OCI-M2 (cell line): ENCODE measurements around the gene BIN2.
"Not testable (repeated sequence)": the region's sequence is repeated elsewhere in the genome, so short reads cannot be mapped to it uniquely, and the experiment has no call there.

Experiments used
- DNase-seq: peaks from one replicate; lab custom pipeline; 2025; ENCODE audit not compliant: unreplicated experiment; lab: John Stamatoyannopoulos, UW

Gene BIN2

GRCh38 chr12:51318057-51318806 is 5.7 kb downstream of the BIN2 start:
- DNase-seq, result not testable (repeated sequence)

DNA sequence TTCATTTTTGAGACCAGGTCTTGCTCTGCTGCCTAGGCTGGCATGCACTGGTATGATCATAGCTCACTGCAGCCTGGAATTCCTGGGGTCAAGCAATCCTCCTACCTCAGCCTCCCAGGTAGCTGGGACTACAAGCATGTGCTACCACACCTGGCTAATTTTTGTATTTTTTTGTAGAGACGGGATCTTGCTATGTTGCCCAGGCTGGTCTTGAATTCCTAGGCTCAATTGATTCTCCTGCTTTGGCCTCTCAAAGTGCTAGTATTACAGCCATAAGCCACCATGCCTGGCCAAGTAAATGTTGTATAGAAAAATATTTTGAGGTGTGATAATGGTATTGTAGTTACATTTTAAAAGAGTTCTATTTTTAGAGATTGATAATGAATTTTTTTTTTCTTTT is 12.6 kb downstream of the BIN2 start:
- DNase-seq, result no peak

- DNase-seq, result no peak
Observed at GRCh38 chr12:51307655-51308593, 16.1 kb downstream of the BIN2 start.

- no peak for DNase-seq
Observed at GRCh38 chr12:51306507-51306906, 17.5 kb downstream of the BIN2 start.

DNA sequence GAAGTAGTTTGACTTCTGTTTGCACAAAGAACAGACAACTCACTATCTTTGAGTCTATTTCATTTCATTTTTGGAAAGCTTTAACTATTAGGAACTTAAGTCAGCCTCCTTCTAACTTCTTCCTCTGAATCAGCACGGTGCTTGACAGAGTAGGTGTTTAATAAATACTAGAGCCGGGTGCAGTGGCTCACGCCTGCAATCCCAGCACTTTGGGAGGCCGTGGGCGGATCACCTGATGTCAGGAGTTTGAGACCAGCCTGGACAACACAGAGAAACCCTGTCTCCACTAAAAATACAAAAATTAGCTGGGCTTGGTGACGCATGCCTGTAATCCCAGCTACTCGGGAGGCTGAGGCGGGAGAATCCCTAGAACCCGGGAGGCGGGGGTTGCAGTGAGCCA is 23.2 kb downstream of the BIN2 start:
- not testable (repeated sequence) for DNase-seq

DNA sequence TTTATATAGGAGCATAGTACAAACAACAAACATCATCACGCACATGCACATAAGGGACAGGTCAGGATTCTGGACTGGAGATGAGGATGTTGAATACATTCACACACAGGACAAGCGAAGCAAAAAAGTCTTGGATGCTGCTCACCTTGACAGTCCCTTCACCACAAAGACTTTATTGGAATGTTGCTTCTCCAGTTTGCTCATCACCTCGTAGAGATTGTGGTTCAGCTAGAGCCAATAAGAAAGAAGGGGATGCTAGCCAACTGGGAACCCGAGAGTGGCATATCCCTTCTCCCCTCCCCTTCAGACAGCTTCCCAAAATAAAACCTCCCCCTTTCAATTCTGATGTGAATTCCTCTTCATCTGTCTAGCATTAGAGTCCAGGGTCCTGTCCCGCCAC is 28.3 kb downstream of the BIN2 start:
- no peak for DNase-seq

DNA sequence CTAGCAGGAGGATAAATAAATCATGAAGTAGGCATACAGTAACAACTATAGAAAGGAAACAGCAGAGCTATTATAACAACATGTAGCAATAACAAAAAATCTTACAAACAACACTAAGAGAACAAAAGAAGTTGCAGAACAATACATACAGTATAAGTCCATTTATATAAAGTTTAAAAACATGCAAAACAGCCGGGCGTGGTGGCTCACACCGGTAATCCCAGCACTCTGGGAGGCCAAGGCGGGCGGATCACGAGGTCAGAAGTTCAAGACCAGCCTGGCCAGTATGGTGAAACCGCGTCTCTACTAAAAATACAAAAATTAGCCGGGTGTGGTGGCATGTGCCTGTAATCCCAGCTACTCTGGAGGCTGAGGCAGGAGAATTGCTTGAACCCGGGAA is 29.9 kb downstream of the BIN2 start:
- not testable (repeated sequence) for DNase-seq

GRCh38 chr12:51293696-51294095 is 30.3 kb downstream of the BIN2 start:
- no peak for DNase-seq

- not testable (repeated sequence) for DNase-seq
Observed at GRCh38 chr12:51291603-51292513, 32.1 kb downstream of the BIN2 start.

DNA sequence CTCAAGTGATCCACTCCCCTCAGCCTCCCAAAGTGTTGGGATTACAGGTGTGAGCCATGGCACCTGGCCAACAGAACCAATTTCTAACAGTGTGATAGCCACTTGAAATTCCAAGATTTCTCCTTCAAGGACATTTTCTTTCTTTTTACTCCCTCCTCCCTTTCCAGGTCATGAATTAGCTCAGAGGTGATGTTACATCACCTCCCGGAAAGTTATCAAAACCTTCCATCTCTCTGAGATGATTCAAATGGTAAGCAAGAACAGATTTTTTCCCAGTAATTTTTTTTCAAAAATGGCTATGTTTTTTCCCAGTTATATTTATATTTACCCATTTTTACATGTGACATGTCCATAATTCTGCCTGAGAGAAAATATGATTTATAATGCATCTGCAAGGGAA is 38.1 kb downstream of the BIN2 start:
- no peak for DNase-seq

DNA sequence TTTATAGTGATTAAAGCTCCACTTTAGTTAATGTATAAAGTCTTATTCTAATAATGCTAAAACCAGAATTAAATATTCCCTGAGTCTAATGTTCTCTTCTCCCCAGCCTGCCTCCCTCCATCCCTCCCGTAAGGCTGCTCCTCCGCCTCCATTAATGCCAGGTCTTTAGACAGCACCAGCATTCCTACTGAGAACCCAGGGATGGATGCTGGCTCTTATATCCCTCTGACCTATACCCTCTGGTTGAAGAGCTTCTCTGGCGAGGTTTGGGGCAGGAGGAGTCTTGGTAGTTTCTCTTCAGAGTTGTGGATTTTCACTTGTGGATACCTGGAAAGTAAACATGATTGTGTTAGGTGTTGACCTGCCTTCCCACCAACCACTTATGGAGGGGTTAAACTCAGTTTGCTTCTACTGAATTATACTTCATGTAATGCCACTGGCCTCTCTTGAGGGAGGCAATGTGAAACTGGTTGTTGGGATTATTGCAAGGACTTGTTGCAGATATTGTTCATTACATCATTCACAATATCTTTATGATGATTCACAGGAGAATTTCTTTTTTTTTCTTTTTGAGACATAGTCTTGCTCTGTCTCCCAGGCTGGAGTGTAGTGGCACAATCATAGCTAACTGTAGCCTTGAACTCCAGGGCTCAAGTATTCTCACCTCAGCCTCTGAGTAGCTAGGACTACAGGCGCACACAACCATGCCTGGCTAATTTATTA is 42.6 kb downstream of the BIN2 start:
- DNase-seq, result no peak

- no peak for DNase-seq
Observed at GRCh38 chr12:51275088-51275487, 48.9 kb downstream of the BIN2 start.

DNA sequence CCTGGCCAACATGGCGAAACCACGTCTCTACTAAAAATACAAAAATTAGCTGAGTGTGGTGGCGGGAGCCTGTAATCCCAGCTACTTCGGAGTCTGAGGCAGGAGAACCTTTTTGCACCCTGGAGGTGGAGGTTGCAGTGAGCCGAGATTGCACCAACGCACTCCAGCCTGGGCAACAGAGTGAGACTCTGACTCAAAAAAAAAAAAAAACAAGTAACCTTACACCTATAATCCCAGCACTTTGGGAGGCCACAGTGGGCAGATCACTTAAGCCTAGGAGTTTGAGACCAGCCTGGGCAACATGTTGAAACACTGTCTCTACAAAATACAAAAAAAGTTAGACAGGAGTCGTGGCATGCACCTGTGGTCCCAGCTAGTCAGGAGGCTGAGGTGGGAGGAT is 51.2 kb downstream of the BIN2 start:
- DNase-seq, result not testable (repeated sequence)

DNA sequence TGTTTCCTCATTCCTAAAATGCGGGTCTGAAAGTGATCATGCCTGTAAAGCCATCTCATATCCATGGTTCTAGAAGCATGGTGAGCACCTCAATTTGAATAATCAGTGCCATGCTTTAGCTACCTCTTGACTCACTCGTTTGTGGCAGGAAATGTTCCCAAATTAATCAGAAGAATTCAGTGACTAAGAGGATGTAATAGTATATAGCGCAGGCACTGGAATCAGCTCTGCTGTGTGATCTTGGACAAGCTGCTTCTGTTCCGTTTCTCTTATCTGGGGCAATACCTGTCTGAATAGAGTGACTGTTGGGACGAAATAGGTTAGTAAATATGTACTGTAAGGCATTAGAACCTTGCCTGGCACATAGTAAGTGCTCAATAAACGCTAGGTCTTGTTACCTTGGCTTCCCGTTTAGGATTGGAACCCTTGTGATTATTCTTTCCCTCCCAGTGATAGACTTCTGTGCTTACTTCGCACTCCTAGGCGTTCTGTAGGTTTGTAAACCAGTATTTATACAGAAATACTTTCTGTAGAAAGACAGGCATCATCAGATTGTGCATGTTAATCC is 52.9 kb downstream of the BIN2 start:
- DNase-seq, result no peak

- DNase-seq, result no peak
Observed at GRCh38 chr12:51270067-51270950, 53.7 kb downstream of the BIN2 start, which contains the start of gene SMAGP. Gene SMAGP, minus strand, starts transcription at chr12:51270415. Its CDS starts 1,137 bp downstream, at chr12:51269278.

GRCh38 chr12:51269174-51270066 is 54.6 kb downstream of the BIN2 start:
- DNase-seq, result no peak

DNA sequence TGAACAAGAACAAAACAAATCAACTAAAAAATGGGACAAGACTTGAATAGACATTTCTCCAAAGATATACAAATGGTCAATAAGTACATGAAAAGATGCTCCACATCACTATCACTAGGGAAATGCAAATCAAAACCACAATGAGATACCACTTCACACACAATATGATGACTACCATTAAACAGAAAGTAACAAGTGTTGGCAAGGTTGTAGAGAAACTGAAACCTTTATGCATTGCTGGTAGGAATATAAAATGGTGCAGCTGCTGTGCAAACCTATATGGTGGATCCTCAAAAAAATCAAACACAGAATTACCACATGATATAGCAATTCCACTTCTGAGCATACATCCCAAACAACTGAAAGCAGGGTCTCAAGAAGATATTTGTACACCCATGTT is 59.0 kb downstream of the BIN2 start:
- DNase-seq, result no peak

DNA sequence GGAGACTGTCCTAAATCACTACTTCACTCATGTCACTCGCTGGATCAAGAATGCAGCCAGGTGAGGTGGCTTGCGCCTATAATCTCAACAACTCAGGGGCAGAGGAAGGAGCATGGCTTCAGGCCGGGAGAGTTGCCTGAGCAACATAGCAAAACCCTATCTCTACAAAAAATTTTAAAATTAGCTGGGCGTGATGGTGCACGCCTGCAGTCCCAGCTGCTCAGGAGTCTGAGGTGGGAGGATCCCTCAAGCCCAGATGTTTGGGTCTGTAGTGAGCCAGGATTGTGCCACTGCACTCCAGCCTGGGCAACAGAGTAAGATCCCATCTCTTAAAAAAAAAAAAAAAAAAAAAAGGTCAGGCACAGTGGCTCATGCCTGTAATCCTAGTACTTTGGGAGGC is 59.7 kb downstream of the BIN2 start:
- no peak for DNase-seq
